GM12872 (cell line): ENCODE data around the gene TRUB1.

Experiments
- CTCF ChIP-seq: IDR thresholded peaks from 3 replicates; pipeline ENCODE4 v1.5.1; 2011; ENCODE audit warnings: low read depth, mild to moderate bottlenecking, low read length, moderate library complexity; ENCODE audit not compliant: insufficient read depth

TRUB1 gene

GRCh38 chr10:114925587-114926586 lies 12.1 kb upstream of the TRUB1 start:
- no peak for TF ChIP-seq CTCF

GRCh38 chr10:114928818-114929217 lies 9.2 kb upstream of the TRUB1 start:
- no peak for TF ChIP-seq CTCF

GRCh38 chr10:114930320-114930719 lies 7.7 kb upstream of the TRUB1 start:
- TF ChIP-seq CTCF: no peak

- TF ChIP-seq CTCF: no peak
These were observed 6.8 kb upstream of the TRUB1 start for GRCh38 chr10:114931072-114931679.

DNA sequence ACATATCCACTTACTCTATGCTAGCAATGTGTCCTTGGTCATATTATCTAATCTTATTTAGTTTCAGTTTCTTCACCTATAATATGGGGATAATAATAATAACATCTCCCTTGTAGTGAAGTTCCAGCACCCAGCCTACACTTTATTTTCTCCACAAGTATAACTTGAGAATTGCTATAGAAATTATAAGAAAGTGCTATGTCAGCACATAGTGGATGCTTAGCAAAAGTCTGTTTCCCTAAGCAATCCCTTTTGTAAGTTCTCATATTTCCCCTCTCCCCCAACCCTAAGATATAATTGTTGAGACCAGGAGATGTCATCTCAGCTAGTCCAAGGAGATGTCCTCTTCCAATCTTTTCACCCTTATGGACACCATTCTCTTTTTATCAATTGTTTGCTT lies 5.8 kb upstream of the TRUB1 start:
- no peak for TF ChIP-seq CTCF

- no peak for TF ChIP-seq CTCF
These were observed 5.0 kb upstream of the TRUB1 start for GRCh38 chr10:114932945-114933344.

DNA sequence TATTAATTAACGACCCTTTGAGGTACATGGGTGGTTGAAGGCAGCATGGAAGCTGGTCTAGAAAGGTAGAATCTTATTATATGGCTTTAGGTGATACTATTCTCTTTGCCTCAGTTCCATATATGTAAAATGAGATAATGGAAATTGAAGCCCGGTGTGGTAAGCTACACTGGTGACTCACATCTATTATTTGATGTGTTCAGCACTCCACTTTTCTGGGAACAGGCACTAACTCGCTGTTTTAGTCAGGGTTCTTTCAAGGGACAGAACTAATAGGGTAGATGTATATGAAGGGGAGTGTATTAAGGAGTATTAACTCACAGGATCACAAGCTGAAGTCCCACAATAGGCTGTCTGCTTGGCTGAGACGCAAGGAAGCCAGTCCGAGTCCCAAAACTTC lies 4.4 kb upstream of the TRUB1 start:
- no peak for TF ChIP-seq CTCF
